Measurements from ENCODE around the gene GABRG1.

The GABRG1 gene

GRCh38 chr4:46123913-46124755 lies at the start of gene GABRG1:
GABRG1 (minus strand) TSS chr4:46124054; CDS start chr4:46123913, 141 bp downstream.
- DNase-seq (ENCODE audit: low read depth in 1 of 2, low spot score in 1 of 2), result no peak

GRCh38 chr4:46146993-46147392 lies 23.1 kb upstream of the GABRG1 start:
- no peak for DNase-seq (ENCODE audit: low read depth in 1 of 2, low spot score in 1 of 2)

GRCh38 chr4:46131498-46132057 lies 7.7 kb upstream of the GABRG1 start:
- DNase-seq (ENCODE audit: low read depth in 1 of 2, low spot score in 1 of 2), result no peak

GRCh38 chr4:46124773-46125413 lies 1.0 kb upstream of the GABRG1 start:
- no peak for DNase-seq (ENCODE audit: low read depth in 1 of 2, low spot score in 1 of 2)

GRCh38 chr4:46081674-46082073 lies 42.2 kb downstream of the GABRG1 start:
- DNase-seq (ENCODE audit: low read depth in 1 of 2, low spot score in 1 of 2), result no peak

GRCh38 chr4:46081248-46081647 lies 42.6 kb downstream of the GABRG1 start:
- no peak for DNase-seq (ENCODE audit: low read depth in 1 of 2, low spot score in 1 of 2)

GRCh38 chr4:46073778-46074177 lies 50.1 kb downstream of the GABRG1 start:
- DNase-seq (ENCODE audit: low read depth in 1 of 2, low spot score in 1 of 2), result no peak

- no peak for DNase-seq (ENCODE audit: low read depth in 1 of 2, low spot score in 1 of 2)
Observed at GRCh38 chr4:46051392-46051791, 72.5 kb downstream of the GABRG1 start.

- DNase-seq (ENCODE audit: low read depth in 1 of 2, low spot score in 1 of 2), result no peak
Observed at GRCh38 chr4:46032056-46032455, 91.8 kb downstream of the GABRG1 start.

- no peak for DNase-seq (ENCODE audit: low read depth in 1 of 2, low spot score in 1 of 2)
Observed at GRCh38 chr4:46016306-46016705, 107.5 kb downstream of the GABRG1 start.

GRCh38 chr4:45992728-45993127 lies 131.1 kb downstream of the GABRG1 start:
- no peak for DNase-seq (ENCODE audit: low read depth in 1 of 2, low spot score in 1 of 2)

- no peak for DNase-seq (ENCODE audit: low read depth in 1 of 2, low spot score in 1 of 2)
Observed at GRCh38 chr4:45989775-45990174, 134.1 kb downstream of the GABRG1 start.

- no peak for DNase-seq (ENCODE audit: low read depth in 1 of 2, low spot score in 1 of 2)
Observed at GRCh38 chr4:45987858-45988257, 136.0 kb downstream of the GABRG1 start.
